GM18861 (cell line): ENCODE data around the gene FGGY.

Experiments
- ATAC-seq: cut with Tn5 transposase; IDR thresholded peaks from one replicate; pipeline ENCODE4 v1.9.1; 2021; ENCODE audit not compliant: unreplicated experiment

The FGGY gene

DNA sequence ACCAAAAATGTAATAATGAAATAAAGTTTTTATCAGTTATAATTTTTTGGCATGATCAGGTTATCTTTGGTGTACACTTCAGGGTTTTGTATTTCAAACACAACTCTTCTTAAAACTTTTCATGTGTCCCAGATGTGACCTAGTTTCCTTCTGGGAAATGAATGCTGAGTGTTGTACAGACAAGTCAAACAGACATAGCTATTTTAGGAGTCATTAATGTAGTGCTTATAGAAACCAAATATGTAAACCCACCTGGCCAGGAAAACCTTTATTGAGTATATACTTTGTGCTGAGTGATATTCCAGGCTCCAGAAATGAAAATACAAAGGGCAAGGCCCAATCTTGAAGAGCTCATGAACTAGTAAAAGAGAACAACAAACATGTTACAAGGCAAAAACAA lies 491.9 kb downstream of the FGGY start:
- no peak for ATAC-seq

- ATAC-seq = no peak
Measured at GRCh38 chr1:59798600-59798999, 501.7 kb downstream of the FGGY start.

DNA sequence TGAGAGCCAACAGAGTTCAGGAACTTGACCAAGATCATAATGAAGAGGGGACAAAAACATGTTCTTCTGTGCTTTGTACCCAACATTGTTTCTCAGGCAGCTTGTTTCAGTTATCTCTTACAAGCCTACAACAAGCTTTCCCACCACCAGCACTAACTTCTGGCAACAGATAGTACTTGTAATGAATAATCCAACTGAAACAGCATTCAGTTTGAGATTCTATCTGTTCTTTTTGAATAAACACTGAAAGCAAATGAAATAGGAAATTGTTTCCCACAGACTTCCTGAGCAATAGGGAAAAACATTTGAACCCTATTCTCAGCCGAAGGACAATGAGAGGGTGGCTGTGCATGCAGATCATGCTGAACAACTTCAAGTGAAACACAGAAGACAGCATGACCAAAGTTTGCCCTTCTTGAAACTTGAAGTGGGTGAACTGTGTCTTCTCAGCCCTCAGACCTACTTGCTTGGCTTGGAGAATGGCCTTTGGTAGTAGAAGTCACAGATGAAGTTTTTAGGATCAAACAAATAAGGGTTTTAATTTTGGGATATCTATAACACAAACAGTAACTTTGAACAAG lies 506.7 kb downstream of the FGGY start:
- ATAC-seq = no peak

DNA sequence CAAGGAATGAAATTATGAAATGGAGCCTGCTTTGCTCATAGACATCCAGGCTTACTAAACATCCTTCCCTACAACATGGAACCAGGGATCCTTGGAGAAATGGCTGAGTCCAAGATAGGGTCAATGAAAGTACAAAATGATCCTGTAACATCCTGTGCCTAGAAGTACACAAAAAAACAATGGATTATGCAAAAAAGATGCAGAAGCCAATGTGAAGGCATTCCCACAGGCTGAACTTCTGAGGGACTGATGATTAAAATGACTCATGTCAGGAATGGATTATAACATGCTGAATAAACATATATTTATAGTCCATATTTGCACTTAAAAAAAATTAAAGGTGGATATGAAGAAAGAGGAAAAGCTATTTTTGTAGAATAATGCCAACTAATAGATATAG lies 507.4 kb downstream of the FGGY start:
- ATAC-seq = no peak

- ATAC-seq = no peak
Measured at GRCh38 chr1:59805554-59805953, 508.7 kb downstream of the FGGY start.
